WTC11 (cell line): ENCODE results near the gene HMX1. TPM values are rescaled to one million over a fixed set of nuclear protein-coding genes. Genes with fewer than 3 reads are reported as not detected.
A peak's percentile ranks its signal among the peaks of the same experiment; 100 is the strongest.

Source experiments
- ATAC-seq: fragments of 200-7000 bp; cut with Tn5 transposase; 2 replicates; pipeline ENCODE4 v1.10.0; 2021; ENCODE audit warnings: mild to moderate bottlenecking, moderate library complexity
- CTCF ChIA-PET: fragments of 300-600 bp; sonication (Branson Sonifier 250); formaldehyde crosslinking; loops from one replicate; lab custom pipeline; 2021; ENCODE audit warnings: antibody characterized with exemption; lab: Charles Lee
- POLR2A ChIA-PET: fragments of 350-600 bp; sonication (Branson Sonifier 250); formaldehyde crosslinking; loops from one replicate; lab custom pipeline; 2021; ENCODE audit warnings: antibody characterized with exemption; lab: Charles Lee
- DNase-seq: peaks from one replicate; pipeline ENCODE4 v3.0.0; 2021; ENCODE audit warnings: low spot score
- H3K27ac Mint-ChIP-seq: 2 replicates; pipeline ENCODE4 v1.8.0; 2021; ENCODE audit warnings: mixed read lengths
- H3K27me3 Mint-ChIP-seq: 2 replicates; pipeline ENCODE4 v1.8.0; 2021; ENCODE audit warnings: low read depth, mild to moderate bottlenecking, moderate library complexity, mixed read lengths
- H3K36me3 Mint-ChIP-seq: 2 replicates; pipeline ENCODE4 v1.8.0; 2021; ENCODE audit warnings: mixed read lengths
- H3K4me1 Mint-ChIP-seq: 2 replicates; pipeline ENCODE4 v1.8.0; 2022; ENCODE audit warnings: mixed read lengths
- H3K4me3 Mint-ChIP-seq: 2 replicates; pipeline ENCODE4 v1.8.0; 2021; ENCODE audit warnings: mild to moderate bottlenecking, moderate library complexity, mixed read lengths
- H3K9me3 Mint-ChIP-seq: 2 replicates; pipeline ENCODE4 v1.8.0; 2021; ENCODE audit warnings: mixed read lengths
- ESRRA ChIP-seq: sonication (generic); formaldehyde crosslinking; IDR thresholded peaks from 2 replicates; pipeline ENCODE4 v1.8.1; 2022; ENCODE audit warnings: mild to moderate bottlenecking, missing genetic modification reagents, borderline replicate concordance
- GTF2I ChIP-seq: fragments of 250-450 bp; sonication (Bioruptor Pico); conservative IDR thresholded peaks from 2 replicates; pipeline ENCODE4 v1.4.0; 2021; ENCODE audit warnings: mild to moderate bottlenecking
- NFE2L1 ChIP-seq: sonication (generic); formaldehyde crosslinking; IDR thresholded peaks from 2 replicates; pipeline ENCODE4 v1.8.1; 2023; ENCODE audit warnings: missing genetic modification reagents
- NR3C1 ChIP-seq: sonication (generic); formaldehyde crosslinking; conservative IDR thresholded peaks from 2 replicates; pipeline ENCODE4 v1.8.1; 2023; ENCODE audit warnings: low read depth, mild to moderate bottlenecking, missing genetic modification reagents
- SMAD3 ChIP-seq: sonication (generic); formaldehyde crosslinking; IDR thresholded peaks from 2 replicates; pipeline ENCODE4 v1.8.0; 2022; ENCODE audit warnings: missing genetic modification reagents, mild to moderate bottlenecking, borderline replicate concordance
- SOX15 ChIP-seq: fragments of 250-450 bp; sonication (Bioruptor Pico); IDR thresholded peaks from 2 replicates; pipeline ENCODE4 v1.9.0; 2021; ENCODE audit warnings: mild to moderate bottlenecking
- total RNA-seq: library from RNA; stranded (reverse); gene quantifications from 3 replicates; pipeline ENCODE4 v1.2.3, GENCODE V29; 2021
- TF ChIP-seq, protein P1 (sequence below): sonication (generic); formaldehyde crosslinking; conservative IDR thresholded peaks from 2 replicates; pipeline ENCODE4 v1.8.1; 2023; ENCODE audit warnings: mild to moderate bottlenecking, low read depth, missing genetic modification reagents, moderate library complexity
- TF ChIP-seq, protein P2 (sequence below): sonication (generic); formaldehyde crosslinking; IDR thresholded peaks from 2 replicates; pipeline ENCODE4 v1.8.1; 2022; ENCODE audit warnings: low read depth, mild to moderate bottlenecking, moderate library complexity, missing genetic modification reagents, borderline replicate concordance
- TF ChIP-seq, protein P3 (sequence below): sonication (generic); formaldehyde crosslinking; IDR thresholded peaks from 2 replicates; pipeline ENCODE4 v1.8.1; 2022; ENCODE audit warnings: mild to moderate bottlenecking, moderate library complexity, missing genetic modification reagents
- TF ChIP-seq, protein P4 (sequence below): sonication (generic); formaldehyde crosslinking; IDR thresholded peaks from 2 replicates; pipeline ENCODE4 v1.8.0; 2022; ENCODE audit warnings: mild to moderate bottlenecking, missing genetic modification reagents
- TF ChIP-seq, protein P5 (sequence below): sonication (generic); formaldehyde crosslinking; IDR thresholded peaks from 2 replicates; pipeline ENCODE4 v1.8.1; 2022; ENCODE audit warnings: mild to moderate bottlenecking, missing genetic modification reagents, moderate library complexity, borderline replicate concordance
- TF ChIP-seq, protein P6 (sequence below): sonication (generic); formaldehyde crosslinking; IDR thresholded peaks from 2 replicates; pipeline ENCODE4 v1.8.0; 2023; ENCODE audit warnings: missing genetic modification reagents
- TF ChIP-seq, protein P7 (sequence below): fragments of 250-450 bp; sonication (Bioruptor Pico); IDR thresholded peaks from 2 replicates; pipeline ENCODE4 v1.9.0; 2021; ENCODE audit warnings: mild to moderate bottlenecking
- TF ChIP-seq, protein P8 (sequence below): sonication (generic); formaldehyde crosslinking; IDR thresholded peaks from 2 replicates; pipeline ENCODE4 v1.8.1; 2023; ENCODE audit warnings: mild to moderate bottlenecking, missing genetic modification reagents, borderline replicate concordance

HMX1 gene
- total RNA-seq, 1 experiment from 2014 or later, result 10.0 TPM

DNA sequence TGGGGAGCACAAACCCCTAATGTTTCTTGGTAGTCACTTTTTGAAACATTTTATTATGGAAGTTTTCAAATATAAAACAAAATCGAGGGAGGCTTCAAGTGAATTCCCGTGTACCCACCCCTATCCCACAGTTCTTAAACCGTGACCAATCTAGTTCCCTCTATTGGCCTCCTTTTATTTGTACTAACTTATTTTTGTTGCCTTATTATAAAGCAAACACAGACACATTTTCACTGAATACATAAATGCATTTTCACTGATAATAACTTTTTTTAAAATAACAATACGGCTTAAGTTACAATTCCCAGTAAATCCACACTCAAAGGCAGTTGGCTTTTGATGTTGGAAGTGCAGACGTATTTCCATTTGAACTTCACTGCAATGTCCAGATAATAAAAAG lies 9.3 kb downstream of the HMX1 start (continued):
- TF ChIP-seq, protein P1, sequence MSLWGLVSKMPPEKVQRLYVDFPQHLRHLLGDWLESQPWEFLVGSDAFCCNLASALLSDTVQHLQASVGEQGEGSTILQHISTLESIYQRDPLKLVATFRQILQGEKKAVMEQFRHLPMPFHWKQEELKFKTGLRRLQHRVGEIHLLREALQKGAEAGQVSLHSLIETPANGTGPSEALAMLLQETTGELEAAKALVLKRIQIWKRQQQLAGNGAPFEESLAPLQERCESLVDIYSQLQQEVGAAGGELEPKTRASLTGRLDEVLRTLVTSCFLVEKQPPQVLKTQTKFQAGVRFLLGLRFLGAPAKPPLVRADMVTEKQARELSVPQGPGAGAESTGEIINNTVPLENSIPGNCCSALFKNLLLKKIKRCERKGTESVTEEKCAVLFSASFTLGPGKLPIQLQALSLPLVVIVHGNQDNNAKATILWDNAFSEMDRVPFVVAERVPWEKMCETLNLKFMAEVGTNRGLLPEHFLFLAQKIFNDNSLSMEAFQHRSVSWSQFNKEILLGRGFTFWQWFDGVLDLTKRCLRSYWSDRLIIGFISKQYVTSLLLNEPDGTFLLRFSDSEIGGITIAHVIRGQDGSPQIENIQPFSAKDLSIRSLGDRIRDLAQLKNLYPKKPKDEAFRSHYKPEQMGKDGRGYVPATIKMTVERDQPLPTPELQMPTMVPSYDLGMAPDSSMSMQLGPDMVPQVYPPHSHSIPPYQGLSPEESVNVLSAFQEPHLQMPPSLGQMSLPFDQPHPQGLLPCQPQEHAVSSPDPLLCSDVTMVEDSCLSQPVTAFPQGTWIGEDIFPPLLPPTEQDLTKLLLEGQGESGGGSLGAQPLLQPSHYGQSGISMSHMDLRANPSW (CRISPR knock-in tag), result no peak
- TF ChIP-seq SOX15, result no peak
- TF ChIP-seq, all 79 proteins: peak for 0

DNA sequence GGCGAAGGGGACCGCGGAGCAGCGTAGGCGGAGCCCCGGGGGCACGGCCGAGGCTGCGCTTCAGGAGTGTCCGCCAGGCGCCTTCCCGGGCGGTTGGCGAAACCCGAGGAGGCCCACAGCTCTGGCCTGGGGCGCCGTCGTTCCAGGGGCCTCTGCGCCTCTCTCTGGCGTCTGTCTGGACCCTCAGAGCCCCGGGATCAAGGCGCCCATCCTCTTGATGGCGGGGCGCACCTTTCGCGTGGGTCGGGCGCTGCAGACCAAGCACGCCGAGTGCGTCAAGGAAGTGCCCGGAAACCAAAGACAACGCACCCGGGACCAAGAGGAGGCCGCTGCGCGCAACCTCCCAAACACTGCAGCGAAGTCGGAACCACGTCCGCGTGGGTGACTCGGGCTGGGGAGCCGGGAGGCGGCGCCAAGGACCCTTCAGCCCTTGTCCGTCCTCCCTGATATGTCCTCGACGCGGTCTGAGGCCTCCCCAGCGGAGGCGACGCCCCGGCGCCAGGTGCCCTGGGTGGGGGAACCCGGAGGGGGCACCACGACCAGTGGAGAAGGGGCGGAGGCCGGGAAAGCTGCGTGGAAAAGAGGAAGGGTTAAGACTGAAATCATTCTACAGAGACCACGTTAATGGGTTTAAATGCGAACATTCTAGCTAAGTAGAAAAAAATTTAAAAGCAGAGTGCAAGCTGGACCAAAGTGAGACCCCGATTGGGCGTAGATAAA lies 9.9 kb downstream of the HMX1 start:
- H3K4me3 Mint-ChIP-seq, result peak overlapping the region; percentile 73
- H3K9me3 Mint-ChIP-seq, result no peaks in the 10 kb centered on the region
- ChIA-PET POLR2A (no interaction called here), CTCF (interaction anchor here (1.3 to 2.2 kb wide), 5 partner anchors 30 to 254 kb away, joined by 3 to 13 read pairs (median 4); no protein-coding TSS in a partner anchor)
- no peak for DNase-seq
- ATAC-seq, result peak; percentile 16
- H3K36me3 Mint-ChIP-seq, result no peaks in the 10 kb centered on the region
- peaks cover 12% of the 10 kb centered on the region for H3K4me1 Mint-ChIP-seq
- TF ChIP-seq, protein P2, sequence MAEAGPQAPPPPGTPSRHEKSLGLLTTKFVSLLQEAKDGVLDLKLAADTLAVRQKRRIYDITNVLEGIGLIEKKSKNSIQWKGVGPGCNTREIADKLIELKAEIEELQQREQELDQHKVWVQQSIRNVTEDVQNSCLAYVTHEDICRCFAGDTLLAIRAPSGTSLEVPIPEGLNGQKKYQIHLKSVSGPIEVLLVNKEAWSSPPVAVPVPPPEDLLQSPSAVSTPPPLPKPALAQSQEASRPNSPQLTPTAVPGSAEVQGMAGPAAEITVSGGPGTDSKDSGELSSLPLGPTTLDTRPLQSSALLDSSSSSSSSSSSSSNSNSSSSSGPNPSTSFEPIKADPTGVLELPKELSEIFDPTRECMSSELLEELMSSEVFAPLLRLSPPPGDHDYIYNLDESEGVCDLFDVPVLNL, result 0 out of 2 replicates have a peak, but pooled peaks have one; percentile 30
- TF ChIP-seq ESRRA, result no peak
- TF ChIP-seq, protein P3, sequence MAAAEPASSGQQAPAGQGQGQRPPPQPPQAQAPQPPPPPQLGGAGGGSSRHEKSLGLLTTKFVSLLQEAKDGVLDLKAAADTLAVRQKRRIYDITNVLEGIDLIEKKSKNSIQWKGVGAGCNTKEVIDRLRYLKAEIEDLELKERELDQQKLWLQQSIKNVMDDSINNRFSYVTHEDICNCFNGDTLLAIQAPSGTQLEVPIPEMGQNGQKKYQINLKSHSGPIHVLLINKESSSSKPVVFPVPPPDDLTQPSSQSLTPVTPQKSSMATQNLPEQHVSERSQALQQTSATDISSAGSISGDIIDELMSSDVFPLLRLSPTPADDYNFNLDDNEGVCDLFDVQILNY, result no peak
- H3K27me3 Mint-ChIP-seq, result peaks cover 99% of the 10 kb centered on the region
- no peak overlapping the region for H3K27ac Mint-ChIP-seq

DNA sequence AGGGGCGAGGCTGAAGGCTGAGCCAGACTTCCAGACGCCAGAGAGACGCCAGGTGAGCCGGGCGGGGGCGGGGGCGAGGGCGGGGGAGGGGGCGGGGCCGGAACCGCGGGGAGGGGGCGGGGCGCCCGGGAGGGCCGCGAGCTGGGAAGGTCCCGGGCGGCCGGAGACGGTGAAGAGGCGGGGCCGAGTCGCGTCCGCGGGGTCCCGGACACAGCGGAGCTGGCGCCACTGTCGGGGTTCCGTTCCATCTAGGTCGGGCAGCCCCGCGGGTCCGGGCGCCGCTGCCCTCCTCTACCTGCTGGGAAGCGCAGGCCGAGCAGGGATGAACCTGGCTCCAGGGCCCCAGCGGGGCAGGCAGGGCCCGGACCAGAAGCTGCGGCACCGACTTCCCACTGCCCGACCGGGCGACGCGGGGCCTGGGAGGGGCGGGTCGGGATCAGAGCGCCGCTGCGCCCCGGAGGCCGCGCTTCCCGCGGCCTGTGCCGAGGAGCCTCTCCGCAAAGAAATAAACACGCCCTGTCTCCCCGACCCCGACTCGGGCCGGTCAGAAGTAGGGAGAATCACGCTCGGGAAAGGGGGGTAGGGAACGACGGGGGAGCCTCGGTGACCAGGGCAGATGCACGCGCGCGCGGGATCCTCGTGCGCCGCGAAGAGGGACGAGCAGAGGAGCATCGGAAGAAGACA lies 10.6 kb downstream of the HMX1 start:
- POLR2A ChIA-PET, result no interaction called here
- peaks cover 99% of the 10 kb centered on the region for H3K27me3 Mint-ChIP-seq
- H3K4me1 Mint-ChIP-seq, result peaks cover 19% of the 10 kb centered on the region
- peak; percentile 29 for ATAC-seq
- H3K9me3 Mint-ChIP-seq, result no peaks in the 10 kb centered on the region
- no peaks in the 10 kb centered on the region for H3K36me3 Mint-ChIP-seq
- peak; percentile 71 for DNase-seq
- H3K27ac Mint-ChIP-seq, result no peak overlapping the region
- CTCF ChIA-PET, result interaction anchor here (0.6 to 2.2 kb wide), 6 partner anchors 30 to 254 kb away, joined by 3 to 13 read pairs (median 4); no protein-coding TSS in a partner anchor
- peak overlapping the region; percentile 73 for H3K4me3 Mint-ChIP-seq
- TF ChIP-seq, protein P4, sequence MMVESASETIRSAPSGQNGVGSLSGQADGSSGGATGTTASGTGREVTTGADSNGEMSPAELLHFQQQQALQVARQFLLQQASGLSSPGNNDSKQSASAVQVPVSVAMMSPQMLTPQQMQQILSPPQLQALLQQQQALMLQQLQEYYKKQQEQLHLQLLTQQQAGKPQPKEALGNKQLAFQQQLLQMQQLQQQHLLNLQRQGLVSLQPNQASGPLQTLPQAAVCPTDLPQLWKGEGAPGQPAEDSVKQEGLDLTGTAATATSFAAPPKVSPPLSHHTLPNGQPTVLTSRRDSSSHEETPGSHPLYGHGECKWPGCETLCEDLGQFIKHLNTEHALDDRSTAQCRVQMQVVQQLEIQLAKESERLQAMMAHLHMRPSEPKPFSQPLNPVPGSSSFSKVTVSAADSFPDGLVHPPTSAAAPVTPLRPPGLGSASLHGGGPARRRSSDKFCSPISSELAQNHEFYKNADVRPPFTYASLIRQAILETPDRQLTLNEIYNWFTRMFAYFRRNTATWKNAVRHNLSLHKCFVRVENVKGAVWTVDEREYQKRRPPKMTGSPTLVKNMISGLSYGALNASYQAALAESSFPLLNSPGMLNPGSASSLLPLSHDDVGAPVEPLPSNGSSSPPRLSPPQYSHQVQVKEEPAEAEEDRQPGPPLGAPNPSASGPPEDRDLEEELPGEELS (CRISPR knock-in tag), result no peak
- TF ChIP-seq GTF2I, result no peak
- TF ChIP-seq, protein P5, sequence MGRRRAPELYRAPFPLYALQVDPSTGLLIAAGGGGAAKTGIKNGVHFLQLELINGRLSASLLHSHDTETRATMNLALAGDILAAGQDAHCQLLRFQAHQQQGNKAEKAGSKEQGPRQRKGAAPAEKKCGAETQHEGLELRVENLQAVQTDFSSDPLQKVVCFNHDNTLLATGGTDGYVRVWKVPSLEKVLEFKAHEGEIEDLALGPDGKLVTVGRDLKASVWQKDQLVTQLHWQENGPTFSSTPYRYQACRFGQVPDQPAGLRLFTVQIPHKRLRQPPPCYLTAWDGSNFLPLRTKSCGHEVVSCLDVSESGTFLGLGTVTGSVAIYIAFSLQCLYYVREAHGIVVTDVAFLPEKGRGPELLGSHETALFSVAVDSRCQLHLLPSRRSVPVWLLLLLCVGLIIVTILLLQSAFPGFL (CRISPR knock-in tag), result no peak
- TF ChIP-seq NR3C1 (CRISPR knock-in tag), result no peak
- TF ChIP-seq, protein P6, sequence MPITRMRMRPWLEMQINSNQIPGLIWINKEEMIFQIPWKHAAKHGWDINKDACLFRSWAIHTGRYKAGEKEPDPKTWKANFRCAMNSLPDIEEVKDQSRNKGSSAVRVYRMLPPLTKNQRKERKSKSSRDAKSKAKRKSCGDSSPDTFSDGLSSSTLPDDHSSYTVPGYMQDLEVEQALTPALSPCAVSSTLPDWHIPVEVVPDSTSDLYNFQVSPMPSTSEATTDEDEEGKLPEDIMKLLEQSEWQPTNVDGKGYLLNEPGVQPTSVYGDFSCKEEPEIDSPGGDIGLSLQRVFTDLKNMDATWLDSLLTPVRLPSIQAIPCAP (CRISPR knock-in tag), result no peak
- TF ChIP-seq NFE2L1, result no peak
- TF ChIP-seq, protein P7, sequence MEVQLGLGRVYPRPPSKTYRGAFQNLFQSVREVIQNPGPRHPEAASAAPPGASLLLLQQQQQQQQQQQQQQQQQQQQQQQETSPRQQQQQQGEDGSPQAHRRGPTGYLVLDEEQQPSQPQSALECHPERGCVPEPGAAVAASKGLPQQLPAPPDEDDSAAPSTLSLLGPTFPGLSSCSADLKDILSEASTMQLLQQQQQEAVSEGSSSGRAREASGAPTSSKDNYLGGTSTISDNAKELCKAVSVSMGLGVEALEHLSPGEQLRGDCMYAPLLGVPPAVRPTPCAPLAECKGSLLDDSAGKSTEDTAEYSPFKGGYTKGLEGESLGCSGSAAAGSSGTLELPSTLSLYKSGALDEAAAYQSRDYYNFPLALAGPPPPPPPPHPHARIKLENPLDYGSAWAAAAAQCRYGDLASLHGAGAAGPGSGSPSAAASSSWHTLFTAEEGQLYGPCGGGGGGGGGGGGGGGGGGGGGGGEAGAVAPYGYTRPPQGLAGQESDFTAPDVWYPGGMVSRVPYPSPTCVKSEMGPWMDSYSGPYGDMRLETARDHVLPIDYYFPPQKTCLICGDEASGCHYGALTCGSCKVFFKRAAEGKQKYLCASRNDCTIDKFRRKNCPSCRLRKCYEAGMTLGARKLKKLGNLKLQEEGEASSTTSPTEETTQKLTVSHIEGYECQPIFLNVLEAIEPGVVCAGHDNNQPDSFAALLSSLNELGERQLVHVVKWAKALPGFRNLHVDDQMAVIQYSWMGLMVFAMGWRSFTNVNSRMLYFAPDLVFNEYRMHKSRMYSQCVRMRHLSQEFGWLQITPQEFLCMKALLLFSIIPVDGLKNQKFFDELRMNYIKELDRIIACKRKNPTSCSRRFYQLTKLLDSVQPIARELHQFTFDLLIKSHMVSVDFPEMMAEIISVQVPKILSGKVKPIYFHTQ, result no peak
- TF ChIP-seq, protein P8, sequence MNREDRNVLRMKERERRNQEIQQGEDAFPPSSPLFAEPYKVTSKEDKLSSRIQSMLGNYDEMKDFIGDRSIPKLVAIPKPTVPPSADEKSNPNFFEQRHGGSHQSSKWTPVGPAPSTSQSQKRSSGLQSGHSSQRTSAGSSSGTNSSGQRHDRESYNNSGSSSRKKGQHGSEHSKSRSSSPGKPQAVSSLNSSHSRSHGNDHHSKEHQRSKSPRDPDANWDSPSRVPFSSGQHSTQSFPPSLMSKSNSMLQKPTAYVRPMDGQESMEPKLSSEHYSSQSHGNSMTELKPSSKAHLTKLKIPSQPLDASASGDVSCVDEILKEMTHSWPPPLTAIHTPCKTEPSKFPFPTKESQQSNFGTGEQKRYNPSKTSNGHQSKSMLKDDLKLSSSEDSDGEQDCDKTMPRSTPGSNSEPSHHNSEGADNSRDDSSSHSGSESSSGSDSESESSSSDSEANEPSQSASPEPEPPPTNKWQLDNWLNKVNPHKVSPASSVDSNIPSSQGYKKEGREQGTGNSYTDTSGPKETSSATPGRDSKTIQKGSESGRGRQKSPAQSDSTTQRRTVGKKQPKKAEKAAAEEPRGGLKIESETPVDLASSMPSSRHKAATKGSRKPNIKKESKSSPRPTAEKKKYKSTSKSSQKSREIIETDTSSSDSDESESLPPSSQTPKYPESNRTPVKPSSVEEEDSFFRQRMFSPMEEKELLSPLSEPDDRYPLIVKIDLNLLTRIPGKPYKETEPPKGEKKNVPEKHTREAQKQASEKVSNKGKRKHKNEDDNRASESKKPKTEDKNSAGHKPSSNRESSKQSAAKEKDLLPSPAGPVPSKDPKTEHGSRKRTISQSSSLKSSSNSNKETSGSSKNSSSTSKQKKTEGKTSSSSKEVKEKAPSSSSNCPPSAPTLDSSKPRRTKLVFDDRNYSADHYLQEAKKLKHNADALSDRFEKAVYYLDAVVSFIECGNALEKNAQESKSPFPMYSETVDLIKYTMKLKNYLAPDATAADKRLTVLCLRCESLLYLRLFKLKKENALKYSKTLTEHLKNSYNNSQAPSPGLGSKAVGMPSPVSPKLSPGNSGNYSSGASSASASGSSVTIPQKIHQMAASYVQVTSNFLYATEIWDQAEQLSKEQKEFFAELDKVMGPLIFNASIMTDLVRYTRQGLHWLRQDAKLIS (CRISPR knock-in tag), result no peak
- no peak for TF ChIP-seq SMAD3
